DMS153 treated with DMSO at 0.1 percent for 48 hours (cell line): ENCODE measurements around the gene DCUN1D5.
"Not testable (repeated sequence)": the region's sequence is repeated elsewhere in the genome, so short reads cannot be mapped to it uniquely, and the experiment has no call there.

Source experiments
- DNase-seq: peaks from one replicate; lab custom pipeline; 2025; ENCODE audit not compliant: unreplicated experiment; lab: John Stamatoyannopoulos, UW

Gene DCUN1D5

DNA sequence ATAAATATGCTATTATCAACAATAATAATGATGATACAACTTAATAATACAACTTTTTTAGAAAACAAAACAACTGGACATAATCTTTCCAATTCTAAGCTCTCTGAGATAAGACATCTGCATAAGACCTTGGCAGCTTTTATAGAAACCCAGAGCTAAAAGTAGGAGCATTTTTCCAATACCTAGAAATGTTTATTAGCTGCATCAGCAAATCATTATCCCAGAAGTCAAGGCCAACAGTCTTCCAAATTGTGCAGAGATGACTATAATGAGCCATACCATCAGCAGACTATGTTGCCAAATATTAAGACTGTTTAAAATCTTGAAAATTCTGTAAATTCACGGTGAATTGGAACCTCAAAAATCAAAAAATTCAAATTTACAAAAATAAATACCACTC, 30.3 kb downstream of the DCUN1D5 start:
- DNase-seq = no peak

DNA sequence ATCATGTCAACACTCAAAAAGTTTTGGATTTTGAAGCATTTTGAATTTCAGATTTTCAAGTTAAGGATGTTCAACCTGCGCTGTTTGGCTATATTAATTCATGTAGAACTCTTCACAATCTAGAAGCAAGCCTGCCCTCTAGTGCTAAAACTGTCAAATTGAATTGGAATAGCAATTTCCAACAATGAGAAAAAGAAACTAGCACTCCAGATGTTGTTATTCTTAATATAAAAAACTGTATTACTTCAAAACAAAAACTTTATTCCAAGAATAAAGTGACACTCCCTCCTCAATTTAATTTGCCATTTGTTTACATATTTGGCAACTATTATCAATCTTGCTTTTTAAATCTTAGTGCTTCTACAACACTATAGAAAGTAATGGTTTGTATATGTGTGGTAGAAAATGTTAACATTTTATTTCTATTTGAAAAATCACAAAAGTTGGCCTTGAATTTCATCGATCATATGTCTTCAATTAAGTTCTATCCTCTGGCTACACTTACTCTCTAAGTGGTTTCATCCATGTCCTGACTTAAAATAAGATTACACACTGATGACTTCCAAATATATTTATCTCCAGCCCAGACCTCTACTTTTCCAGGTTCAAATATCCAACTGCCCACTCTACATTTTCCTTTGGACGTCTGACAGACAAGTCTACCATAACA, 36.6 kb downstream of the DCUN1D5 start:
- DNase-seq = peak; percentile 38

DNA sequence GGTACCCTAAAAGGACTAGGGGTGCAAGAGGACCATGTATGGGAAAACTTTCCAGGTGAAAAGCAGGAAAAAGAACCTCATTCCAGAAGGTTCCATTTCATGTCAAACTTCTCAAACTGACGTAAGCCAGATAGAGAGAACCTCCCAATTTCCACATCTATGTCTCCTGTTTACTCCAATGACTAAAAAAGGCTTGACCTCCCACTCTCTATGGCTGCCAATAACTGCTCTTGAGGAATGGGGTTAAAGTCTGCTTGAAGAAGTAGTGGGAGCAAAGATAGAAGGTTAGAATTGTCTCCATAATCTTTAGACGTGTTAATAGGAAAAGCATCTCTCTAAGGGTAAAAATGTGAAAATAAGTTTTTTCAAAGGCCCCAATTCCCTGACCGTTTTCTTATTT, 38.0 kb downstream of the DCUN1D5 start:
- no peak for DNase-seq

GRCh38 chr11:103051981-103052380, 40.0 kb downstream of the DCUN1D5 start:
- DNase-seq = no peak

DNA sequence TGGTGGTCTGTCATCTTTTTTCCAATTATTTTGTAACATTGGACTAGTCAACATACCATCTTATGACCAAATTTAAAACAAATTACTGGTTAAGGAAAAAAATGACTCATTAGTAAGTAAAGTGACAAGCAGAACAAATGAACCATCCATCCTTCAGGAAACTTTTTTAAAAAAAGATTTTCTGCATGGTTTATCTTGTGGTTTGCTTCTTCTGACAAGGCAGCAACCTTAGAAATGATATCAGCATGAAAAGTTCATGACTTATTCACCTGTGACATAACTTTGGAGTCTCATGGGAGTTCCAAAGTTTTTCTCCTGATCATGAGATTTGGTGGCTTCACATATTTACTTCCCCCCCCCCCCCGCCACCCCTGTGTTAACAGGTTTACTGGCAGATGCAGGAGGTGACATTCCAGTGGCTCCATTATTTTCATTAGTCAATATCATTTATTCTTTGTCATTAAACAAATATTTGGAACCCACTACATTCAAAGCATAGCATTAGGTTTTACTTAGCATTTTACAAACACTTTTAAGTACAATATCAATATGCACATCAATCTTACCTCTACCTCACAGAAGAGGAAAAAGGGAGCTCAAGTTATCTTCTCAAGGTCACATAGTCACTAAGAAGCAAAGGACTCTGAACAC, 40.7 kb downstream of the DCUN1D5 start:
- DNase-seq = no peak

GRCh38 chr11:103050351-103050750, 41.6 kb downstream of the DCUN1D5 start:
- DNase-seq = no peak

GRCh38 chr11:103047837-103048236, 44.1 kb downstream of the DCUN1D5 start:
- no peak for DNase-seq

GRCh38 chr11:103043826-103044678, 47.9 kb downstream of the DCUN1D5 start:
- no peak for DNase-seq

DNA sequence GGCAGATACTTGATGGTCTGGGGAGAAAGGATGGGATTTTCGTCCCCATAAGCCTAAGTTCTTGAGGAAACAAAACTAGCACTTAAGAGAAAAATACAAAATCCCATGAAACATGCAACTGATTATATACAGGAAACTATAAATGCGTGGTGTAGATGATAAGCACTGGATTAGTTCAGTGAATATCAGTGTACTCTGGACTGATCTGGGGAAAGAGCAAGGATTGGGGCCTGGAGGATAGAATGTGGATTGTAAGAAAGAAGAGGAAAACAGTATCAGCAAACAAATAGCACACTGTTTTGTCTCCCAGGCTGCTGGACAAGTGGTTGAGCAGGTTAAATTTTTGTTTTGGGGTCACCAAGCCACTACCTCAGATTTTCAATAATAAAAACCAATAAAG, 49.8 kb downstream of the DCUN1D5 start:
- no peak for DNase-seq

DNA sequence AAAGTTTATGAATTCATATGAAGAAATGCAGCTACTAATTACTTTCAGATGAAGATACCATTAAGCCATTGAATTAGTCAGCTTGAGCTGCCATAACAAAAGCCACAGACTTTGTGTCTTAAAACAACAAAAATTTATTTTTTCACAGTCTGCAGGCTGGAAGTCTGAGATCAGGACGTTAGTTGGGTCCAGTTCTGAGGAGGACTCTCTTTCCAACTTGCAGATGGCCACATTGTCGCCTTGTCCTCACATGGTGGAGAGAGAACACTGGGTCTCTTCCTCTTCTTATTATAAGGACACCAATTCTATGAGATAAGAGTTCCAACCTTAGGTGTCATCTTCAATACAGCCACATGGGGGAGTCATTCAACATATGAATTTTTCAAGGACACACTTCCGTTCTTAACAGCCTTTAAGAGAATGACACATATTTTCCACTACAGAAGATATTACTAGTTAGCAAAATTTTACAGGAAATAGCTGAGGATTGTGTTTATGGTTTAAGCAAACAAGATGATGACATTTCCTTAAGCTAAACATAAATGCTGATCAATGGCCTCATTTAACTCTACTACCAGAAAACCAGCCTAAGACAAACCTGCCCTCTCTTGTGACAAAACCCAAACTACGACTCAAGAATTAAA, 56.0 kb downstream of the DCUN1D5 start:
- DNase-seq = peak; percentile 50

- no peak for DNase-seq
Measured at GRCh38 chr11:103035216-103035615, 56.7 kb downstream of the DCUN1D5 start.

DNA sequence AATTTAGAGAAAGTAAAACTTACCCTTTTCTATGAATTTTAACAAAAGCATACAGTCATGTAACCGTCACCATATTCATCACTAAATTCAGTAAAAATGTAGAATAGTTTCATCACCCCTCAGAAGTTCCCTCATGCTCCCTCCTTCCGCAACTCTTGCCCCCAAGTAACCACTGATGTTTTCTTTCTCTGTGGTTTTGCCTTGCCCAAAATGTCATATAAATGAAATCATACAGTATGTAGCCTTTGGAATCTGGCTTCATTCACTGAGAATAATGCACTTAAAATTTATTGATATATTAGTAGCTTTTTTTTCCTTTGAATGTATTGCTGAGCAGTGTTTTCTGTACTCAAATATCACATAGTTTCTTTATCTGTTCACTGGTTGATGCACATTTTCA, 60.1 kb downstream of the DCUN1D5 start:
- DNase-seq = no peak

DNA sequence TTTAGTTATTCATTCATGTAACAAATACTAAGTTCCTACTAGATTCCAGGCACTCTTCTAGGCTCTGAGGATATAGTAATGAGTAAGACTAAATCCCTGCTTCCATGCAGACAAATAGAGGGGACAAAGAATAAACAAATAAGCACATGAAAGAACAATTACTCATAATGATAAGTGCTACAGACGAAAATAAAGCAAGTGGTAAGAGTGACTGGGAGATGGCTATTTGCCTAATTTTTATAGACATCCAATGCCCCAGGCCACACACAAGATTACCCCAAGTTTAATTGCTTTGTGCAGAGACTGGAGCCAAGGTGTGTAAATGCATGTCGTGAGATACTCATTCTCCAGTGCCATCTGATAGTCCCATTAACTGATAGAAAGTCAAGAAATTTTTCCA, 62.6 kb downstream of the DCUN1D5 start:
- no peak for DNase-seq

GRCh38 chr11:103028304-103029020, 63.5 kb downstream of the DCUN1D5 start:
- DNase-seq = not testable (repeated sequence)

DNA sequence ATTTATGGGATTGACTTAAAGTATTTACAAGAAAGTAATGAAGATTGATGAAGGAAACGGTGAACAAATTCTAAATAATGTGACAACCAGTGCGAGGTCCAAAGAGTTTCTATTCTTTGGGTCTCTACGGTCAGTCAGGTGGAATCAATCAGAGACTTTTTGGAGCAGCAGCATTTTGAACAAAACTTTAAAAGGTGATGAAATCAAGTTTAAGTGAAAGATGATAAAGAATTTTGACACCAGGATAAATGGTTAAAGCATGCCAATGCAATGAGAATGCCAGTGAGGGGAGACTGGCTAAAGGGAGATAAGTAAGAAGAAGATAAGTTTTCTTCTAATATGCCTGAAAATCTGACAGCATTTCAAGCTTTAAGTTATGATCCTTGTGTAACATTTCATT, 67.9 kb downstream of the DCUN1D5 start:
- no peak for DNase-seq

DNA sequence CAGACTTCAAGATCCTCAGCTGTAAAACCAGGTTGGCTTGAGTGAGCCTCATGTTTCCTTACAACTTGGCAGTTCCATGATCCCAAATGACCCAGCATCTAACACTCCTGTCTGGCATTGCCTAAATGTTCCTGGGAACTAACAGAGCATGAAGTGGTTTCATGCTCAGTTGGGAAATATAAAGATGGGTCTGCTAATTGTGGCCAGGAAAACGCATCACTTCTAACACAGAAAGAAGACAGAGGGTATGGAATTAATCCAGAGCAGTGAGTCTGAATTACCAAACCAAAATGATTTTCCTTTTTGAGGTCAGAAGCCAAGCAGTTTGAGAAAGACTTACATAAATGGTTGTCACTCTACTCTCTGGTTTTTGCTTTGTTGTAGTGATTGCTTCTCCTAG, 75.9 kb downstream of the DCUN1D5 start:
- DNase-seq = no peak

GRCh38 chr11:103013421-103013820, 78.5 kb downstream of the DCUN1D5 start:
- DNase-seq = no peak
